ENCODE results near the gene MYOZ2. TPM values are rescaled to one million over a fixed set of nuclear protein-coding genes. Genes with fewer than 3 reads are reported as not detected.

Gene MYOZ2
- total RNA-seq, 1 donor from 2014 or later: not detected

DNA sequence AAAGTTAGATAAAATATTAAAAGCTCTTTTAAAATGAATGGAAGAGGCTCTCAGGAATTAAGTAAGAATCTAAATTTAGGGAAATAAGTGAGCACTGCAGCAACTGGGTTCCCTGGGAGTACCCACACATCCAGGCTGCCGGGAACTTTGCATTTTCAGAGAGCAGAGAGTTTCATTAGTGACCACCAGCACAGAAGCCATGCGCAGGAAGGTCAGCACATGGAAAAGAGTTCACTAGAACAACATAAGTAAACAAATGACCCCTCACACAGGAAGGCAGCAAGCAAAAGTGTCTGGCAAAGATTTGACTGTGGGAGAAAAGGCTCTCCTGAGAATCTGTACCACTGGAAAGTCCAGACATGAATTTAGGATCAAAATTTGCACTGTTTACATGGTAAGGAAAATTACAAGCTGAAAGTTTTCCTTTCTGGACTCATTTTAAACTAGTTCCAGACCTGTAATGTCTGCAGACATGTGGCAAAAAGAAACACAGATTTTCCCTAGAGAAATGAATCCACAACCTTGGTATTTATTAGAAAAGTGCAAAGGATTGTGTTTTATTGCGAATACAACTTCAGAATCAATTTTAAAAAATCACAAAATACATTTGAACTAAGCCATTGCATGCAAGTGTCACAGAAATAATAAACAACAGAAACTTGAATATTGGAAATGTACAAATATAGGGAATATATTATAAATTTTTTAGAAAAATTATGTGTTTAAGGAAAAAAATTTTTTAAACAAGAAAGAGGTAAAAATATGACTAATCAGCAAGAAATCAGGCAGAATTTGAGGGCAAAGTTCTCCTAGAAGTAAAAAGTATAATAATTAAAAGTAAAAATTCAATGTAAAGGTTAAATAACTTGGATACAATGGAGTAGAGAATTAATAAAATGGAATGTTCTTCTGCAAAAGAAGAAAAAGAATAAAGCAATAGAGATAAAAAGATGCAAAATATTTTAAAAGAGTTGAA is 18.4 kb upstream of the MYOZ2 start:
- DNase-seq (ENCODE audit: low read depth): no peak

DNA sequence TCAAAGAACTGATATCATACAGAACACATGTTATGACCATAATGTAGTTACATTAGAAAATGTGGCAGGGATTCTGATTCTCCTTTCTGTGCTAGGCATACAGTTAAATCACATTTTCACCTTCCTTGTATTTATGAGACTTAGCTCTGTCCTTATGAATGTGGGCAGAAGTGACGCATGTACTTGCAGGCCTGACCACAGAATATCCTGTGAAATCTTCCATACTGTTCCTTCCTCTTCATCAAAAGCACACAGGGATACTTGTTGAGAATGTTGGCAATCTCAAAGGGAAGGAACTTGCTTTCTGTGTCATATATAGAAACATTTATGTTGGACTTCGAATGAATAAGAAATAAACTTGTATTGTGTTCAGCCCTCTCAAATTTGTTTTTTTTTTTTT is 17.2 kb upstream of the MYOZ2 start:
- DNase-seq (ENCODE audit: low read depth): no peak
- Histone ChIP-seq H3K27me3 (ENCODE audit: control insufficient read depth, insufficient read depth, low read length) (no peaks in the 10 kb centered on the region), H3K36me3 (ENCODE audit: control insufficient read depth, insufficient read depth, low read length) (no peaks in the 10 kb centered on the region), H3K4me3 (ENCODE audit: low read depth, low read length) (no peak overlapping the region)
- TF ChIP-seq CTCF (IDR thresholded peaks at IDR 0.05; ENCODE audit: insufficient read depth, low read length, poor library complexity, severe bottlenecking): no peak

More for the DNA sequence above, 18.4 kb upstream of the MYOZ2 start:
- TF ChIP-seq CTCF (IDR thresholded peaks at IDR 0.05; ENCODE audit: insufficient read depth, low read length, poor library complexity, severe bottlenecking): no peak
- Histone ChIP-seq H3K4me3 (ENCODE audit: low read depth, low read length) (no peak overlapping the region), H3K36me3 (ENCODE audit: control insufficient read depth, insufficient read depth, low read length) (no peaks in the 10 kb centered on the region), H3K27me3 (ENCODE audit: control insufficient read depth, insufficient read depth, low read length) (no peaks in the 10 kb centered on the region)

- no peak for TF ChIP-seq CTCF (IDR thresholded peaks at IDR 0.05; ENCODE audit: insufficient read depth, low read length, poor library complexity, severe bottlenecking)
- DNase-seq (ENCODE audit: low read depth): no peak
Observed at GRCh38 chr4:119124352-119124751, 11.3 kb upstream of the MYOZ2 start.

DNA sequence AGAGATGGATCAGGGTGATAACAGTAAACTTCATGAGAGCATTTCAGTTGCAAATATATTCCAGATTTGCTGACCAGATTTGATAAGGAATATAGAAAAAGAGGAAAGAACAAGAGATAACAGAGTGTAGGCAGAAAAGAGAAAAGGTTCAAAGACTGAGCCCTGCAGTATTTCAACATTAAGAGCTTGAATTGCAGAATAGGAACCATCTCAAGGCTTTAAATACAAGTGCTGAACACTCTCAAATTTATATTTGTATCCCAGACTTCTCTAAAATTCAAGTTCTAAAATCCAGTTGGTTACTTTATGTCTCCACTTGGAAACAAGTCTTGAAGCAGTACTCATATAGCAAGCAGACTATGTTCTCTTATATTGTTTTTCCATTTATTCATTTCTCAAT is 9.7 kb upstream of the MYOZ2 start:
- H3K36me3 ChIP-seq (ENCODE audit: control insufficient read depth, insufficient read depth, low read length): no peaks in the 10 kb centered on the region
- no peak overlapping the region for H3K4me3 ChIP-seq (ENCODE audit: low read depth, low read length)
- no peak for DNase-seq (ENCODE audit: low read depth)
- TF ChIP-seq CTCF (IDR thresholded peaks at IDR 0.05; ENCODE audit: insufficient read depth, low read length, poor library complexity, severe bottlenecking): no peak
- H3K27me3 ChIP-seq (ENCODE audit: control insufficient read depth, insufficient read depth, low read length): no peaks in the 10 kb centered on the region

More at GRCh38 chr4:119124352-119124751, 11.3 kb upstream of the MYOZ2 start:
- H3K36me3 ChIP-seq (ENCODE audit: control insufficient read depth, insufficient read depth, low read length): no peaks in the 10 kb centered on the region
- H3K27me3 ChIP-seq (ENCODE audit: control insufficient read depth, insufficient read depth, low read length): no peaks in the 10 kb centered on the region
- no peak overlapping the region for H3K4me3 ChIP-seq (ENCODE audit: low read depth, low read length)

DNA sequence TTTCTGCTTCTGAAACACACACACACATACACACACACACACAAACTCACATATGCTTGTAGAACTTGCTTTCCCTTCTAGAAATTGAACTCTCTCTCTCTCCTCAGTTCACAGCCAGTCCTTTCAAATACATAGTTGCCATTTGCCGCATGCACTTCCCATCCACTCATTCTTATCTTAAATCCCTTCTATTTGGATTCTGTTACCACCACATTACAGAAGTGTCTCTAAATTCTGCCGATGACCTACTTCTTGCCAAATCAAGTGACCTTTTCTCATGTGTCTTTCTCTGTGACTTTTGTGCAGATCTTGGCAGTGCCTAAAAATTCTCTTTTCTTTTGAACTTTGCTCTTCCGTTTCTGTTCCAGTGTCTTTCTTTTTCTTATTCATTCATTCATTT is 7.5 kb upstream of the MYOZ2 start:
- no peaks in the 10 kb centered on the region for H3K27me3 ChIP-seq (ENCODE audit: control insufficient read depth, insufficient read depth, low read length)
- H3K36me3 ChIP-seq (ENCODE audit: control insufficient read depth, insufficient read depth, low read length): no peaks in the 10 kb centered on the region
- no peak for DNase-seq (ENCODE audit: low read depth)
- TF ChIP-seq CTCF (IDR thresholded peaks at IDR 0.05; ENCODE audit: insufficient read depth, low read length, poor library complexity, severe bottlenecking): no peak
- no peak overlapping the region for H3K4me3 ChIP-seq (ENCODE audit: low read depth, low read length)
